ENCODE data around the gene ZGRF1. TPM values are rescaled to one million over a fixed set of nuclear protein-coding genes. Genes with fewer than 3 reads are reported as not detected.
A peak's percentile ranks its signal among the peaks of the same experiment; 100 is the strongest.
"Not testable (repeated sequence)": the region's sequence is repeated elsewhere in the genome, so short reads cannot be mapped to it uniquely, and the experiment has no call there.

The ZGRF1 gene
- total RNA-seq = 16.6 TPM

GRCh38 chr4:112636688-112637551 lies at the start of gene ZGRF1, which contains the start of gene LARP7:
Gene ZGRF1 (minus strand): TSS chr4:112636909. CDS start chr4:112633176, 3,733 bp downstream.
Gene LARP7 (plus strand): TSS chr4:112637143. CDS start chr4:112644670, 7,527 bp downstream.
- DNase-seq = peak; percentile 99

GRCh38 chr4:112680996-112681395 lies 44.3 kb upstream of the ZGRF1 start:
- no peak for DNase-seq

GRCh38 chr4:112677519-112678091 lies 40.9 kb upstream of the ZGRF1 start:
- no peak for DNase-seq

GRCh38 chr4:112674376-112674775 lies 37.7 kb upstream of the ZGRF1 start:
- no peak for DNase-seq

GRCh38 chr4:112673686-112674085 lies 37.0 kb upstream of the ZGRF1 start:
- no peak for DNase-seq

- DNase-seq = no peak
Observed at GRCh38 chr4:112673076-112673475, 36.4 kb upstream of the ZGRF1 start.

- DNase-seq = no peak
Observed at GRCh38 chr4:112668131-112668530, 31.4 kb upstream of the ZGRF1 start.

GRCh38 chr4:112664611-112665010 lies 27.9 kb upstream of the ZGRF1 start:
- DNase-seq = no peak

GRCh38 chr4:112656115-112656514 lies 19.4 kb upstream of the ZGRF1 start:
- DNase-seq = not testable (repeated sequence)

GRCh38 chr4:112655270-112655669 lies 18.6 kb upstream of the ZGRF1 start:
- no peak for DNase-seq

- DNase-seq = no peak
Observed at GRCh38 chr4:112652216-112652615, 15.5 kb upstream of the ZGRF1 start.

GRCh38 chr4:112651641-112652040 lies 14.9 kb upstream of the ZGRF1 start:
- DNase-seq = no peak

- no peak for DNase-seq
Observed at GRCh38 chr4:112650332-112650731, 13.6 kb upstream of the ZGRF1 start.

GRCh38 chr4:112649055-112649408 lies 12.3 kb upstream of the ZGRF1 start:
- no peak for DNase-seq

- no peak for DNase-seq
Observed at GRCh38 chr4:112648263-112649054, 11.8 kb upstream of the ZGRF1 start.

- no peak for DNase-seq
Observed at GRCh38 chr4:112647785-112648184, 11.1 kb upstream of the ZGRF1 start.

GRCh38 chr4:112646632-112647537 lies 10.2 kb upstream of the ZGRF1 start:
- DNase-seq = no peak

GRCh38 chr4:112645541-112646329 lies 9.0 kb upstream of the ZGRF1 start:
- DNase-seq = no peak

- not testable (repeated sequence) for DNase-seq
Observed at GRCh38 chr4:112644595-112645535, 8.2 kb upstream of the ZGRF1 start.

GRCh38 chr4:112642526-112642925 lies 5.8 kb upstream of the ZGRF1 start:
- DNase-seq = no peak

Data from skin of body (tissue), 2 donors.